ENCODE data around the gene PTPRT. TPM values are rescaled to one million over a fixed set of nuclear protein-coding genes. Genes with fewer than 3 reads are reported as not detected.

Gene PTPRT
- total RNA-seq, 1 experiment from 2014 or later, result not detected

GRCh38 chr20:42053350-42053749 is 1136.4 kb downstream of the PTPRT start:
- H3K79me2 ChIP-seq (ENCODE audit: insufficient read depth, low read length), result no peaks in the 10 kb centered on the region
- no peaks in the 10 kb centered on the region for H3K9me2 ChIP-seq (ENCODE audit: insufficient read depth)
- H3K27me3 ChIP-seq (ENCODE audit: insufficient read depth, low read length), result no peaks in the 10 kb centered on the region
- DNase-seq (ENCODE audit: low read depth, low spot score) (no peak), ATAC-seq (no peak)
- peaks cover 6 to 12% of the 10 kb centered on the region in 2 experiments; a peak in 2 of 4 replicates for H3K9me3 ChIP-seq (ENCODE audit: control insufficient read depth in 1 of 2, insufficient read depth in 1 of 2, low read depth in 1 of 2, low read length in 2 of 2)
- no peaks in the 10 kb centered on the region for H3K36me3 ChIP-seq (ENCODE audit: control insufficient read depth in 1 of 2, insufficient read depth in 2 of 2, low read length in 2 of 2)
- no peaks in the 10 kb centered on the region for H3K4me1 ChIP-seq (ENCODE audit: control insufficient read depth in 1 of 2, insufficient read depth in 2 of 2, low read length in 2 of 2)
- H3K4me2 ChIP-seq (ENCODE audit: low read length), result no peak overlapping the region
- no peak overlapping the region for H3K9ac ChIP-seq (ENCODE audit: low read length)
- CTCF ChIA-PET, result no interaction called here
- no peaks in the 10 kb centered on the region for H4K20me1 ChIP-seq (ENCODE audit: insufficient read depth)
- POLR2A ChIA-PET, result no interaction called here
- H3K4me3 ChIP-seq (replicated peaks in 1 of 2; ENCODE audit: low read depth in 1 of 2, low read length in 2 of 2), result no peak overlapping the region
- no TSS peak for BruUV-seq (replicated peaks)
- H2AFZ ChIP-seq (ENCODE audit: low read depth, low read length, poor library complexity, severe bottlenecking), result no peak overlapping the region
- RAD21 ChIA-PET (ENCODE audit: low non-redundant PET in 1 of 2, low total read pairs in 2 of 2, uncharacterized antibody in 2 of 2, unreplicated experiment in 2 of 2), result no interaction called here
- no peak overlapping the region for H3K27ac ChIP-seq (ENCODE audit: low read depth, low read length)
- TF ChIP-seq SRF (IDR thresholded peaks at IDR 0.05; ENCODE audit: low read depth) (no peak), RAD21 (IDR thresholded peaks at IDR 0.05; ENCODE audit: low read depth) (no peak), POLR2A (IDR thresholded peaks at IDR 0.05; ENCODE audit: borderline replicate concordance, extremely low read depth, insufficient read depth, insufficient read length) (no peak), MAX (IDR thresholded peaks at IDR 0.05) (no peak)
- intact Hi-C loops (cut with micrococcal nuclease), result no loop called here

DNA sequence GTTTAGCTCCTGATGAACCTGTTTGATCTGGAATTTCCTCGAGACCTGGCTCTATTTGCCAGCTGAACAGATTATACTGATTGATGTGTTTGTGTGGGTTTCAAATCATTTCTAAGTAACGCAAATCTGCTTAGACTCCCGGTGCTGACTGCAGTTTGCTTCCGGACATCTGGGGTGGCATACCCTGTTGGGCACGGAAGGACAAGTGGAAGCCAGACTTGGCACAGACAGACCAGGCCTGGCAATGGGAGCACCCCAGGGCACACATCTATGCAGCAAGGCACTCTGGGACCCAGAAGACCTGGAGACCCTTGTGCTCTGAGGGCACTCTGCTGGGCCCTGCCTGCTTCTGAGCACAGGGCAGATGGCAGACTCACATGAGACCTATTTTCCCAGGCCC is 1137.8 kb downstream of the PTPRT start:
- Histone ChIP-seq H3K9me2 (ENCODE audit: insufficient read depth) (no peaks in the 10 kb centered on the region), H3K27me3 (ENCODE audit: insufficient read depth, low read length) (no peaks in the 10 kb centered on the region), H3K79me2 (ENCODE audit: insufficient read depth, low read length) (no peaks in the 10 kb centered on the region), H2AFZ (ENCODE audit: low read depth, low read length, poor library complexity, severe bottlenecking) (no peak overlapping the region), H4K20me1 (ENCODE audit: insufficient read depth) (no peaks in the 10 kb centered on the region), H3K9me3 (ENCODE audit: control insufficient read depth in 1 of 2, insufficient read depth in 1 of 2, low read depth in 1 of 2, low read length in 2 of 2) (peaks cover 6 to 20% of the 10 kb centered on the region in 2 experiments; a peak in 2 of 4 replicates), H3K4me2 (ENCODE audit: low read length) (no peak overlapping the region), H3K36me3 (ENCODE audit: control insufficient read depth in 1 of 2, insufficient read depth in 2 of 2, low read length in 2 of 2) (no peaks in the 10 kb centered on the region), H3K4me3 (replicated peaks in 1 of 2; ENCODE audit: low read depth in 1 of 2, low read length in 2 of 2) (no peak overlapping the region), H3K9ac (ENCODE audit: low read length) (no peak overlapping the region), H3K4me1 (ENCODE audit: control insufficient read depth in 1 of 2, insufficient read depth in 2 of 2, low read length in 2 of 2) (no peaks in the 10 kb centered on the region), H3K27ac (ENCODE audit: low read depth, low read length) (no peak overlapping the region)
- BruUV-seq (replicated peaks), result no TSS peak
- ChIA-PET POLR2A (no interaction called here), CTCF (no interaction called here), RAD21 (ENCODE audit: low non-redundant PET in 1 of 2, low total read pairs in 2 of 2, uncharacterized antibody in 2 of 2, unreplicated experiment in 2 of 2) (no interaction called here)
- TF ChIP-seq, protein P1, sequence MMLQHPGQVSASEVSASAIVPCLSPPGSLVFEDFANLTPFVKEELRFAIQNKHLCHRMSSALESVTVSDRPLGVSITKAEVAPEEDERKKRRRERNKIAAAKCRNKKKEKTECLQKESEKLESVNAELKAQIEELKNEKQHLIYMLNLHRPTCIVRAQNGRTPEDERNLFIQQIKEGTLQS (IDR thresholded peaks at IDR 0.05), result no peak
- TF ChIP-seq, protein P2, sequence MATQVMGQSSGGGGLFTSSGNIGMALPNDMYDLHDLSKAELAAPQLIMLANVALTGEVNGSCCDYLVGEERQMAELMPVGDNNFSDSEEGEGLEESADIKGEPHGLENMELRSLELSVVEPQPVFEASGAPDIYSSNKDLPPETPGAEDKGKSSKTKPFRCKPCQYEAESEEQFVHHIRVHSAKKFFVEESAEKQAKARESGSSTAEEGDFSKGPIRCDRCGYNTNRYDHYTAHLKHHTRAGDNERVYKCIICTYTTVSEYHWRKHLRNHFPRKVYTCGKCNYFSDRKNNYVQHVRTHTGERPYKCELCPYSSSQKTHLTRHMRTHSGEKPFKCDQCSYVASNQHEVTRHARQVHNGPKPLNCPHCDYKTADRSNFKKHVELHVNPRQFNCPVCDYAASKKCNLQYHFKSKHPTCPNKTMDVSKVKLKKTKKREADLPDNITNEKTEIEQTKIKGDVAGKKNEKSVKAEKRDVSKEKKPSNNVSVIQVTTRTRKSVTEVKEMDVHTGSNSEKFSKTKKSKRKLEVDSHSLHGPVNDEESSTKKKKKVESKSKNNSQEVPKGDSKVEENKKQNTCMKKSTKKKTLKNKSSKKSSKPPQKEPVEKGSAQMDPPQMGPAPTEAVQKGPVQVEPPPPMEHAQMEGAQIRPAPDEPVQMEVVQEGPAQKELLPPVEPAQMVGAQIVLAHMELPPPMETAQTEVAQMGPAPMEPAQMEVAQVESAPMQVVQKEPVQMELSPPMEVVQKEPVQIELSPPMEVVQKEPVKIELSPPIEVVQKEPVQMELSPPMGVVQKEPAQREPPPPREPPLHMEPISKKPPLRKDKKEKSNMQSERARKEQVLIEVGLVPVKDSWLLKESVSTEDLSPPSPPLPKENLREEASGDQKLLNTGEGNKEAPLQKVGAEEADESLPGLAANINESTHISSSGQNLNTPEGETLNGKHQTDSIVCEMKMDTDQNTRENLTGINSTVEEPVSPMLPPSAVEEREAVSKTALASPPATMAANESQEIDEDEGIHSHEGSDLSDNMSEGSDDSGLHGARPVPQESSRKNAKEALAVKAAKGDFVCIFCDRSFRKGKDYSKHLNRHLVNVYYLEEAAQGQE (IDR thresholded peaks at IDR 0.05; ENCODE audit: low read depth), result no peak
- no peak for TF ChIP-seq ZNF274 (IDR thresholded peaks at IDR 0.05; ENCODE audit: low read depth, low read length)
- intact Hi-C loops (cut with micrococcal nuclease), result no loop called here
- DNase-seq (ENCODE audit: low read depth, low spot score), result no peak
- ATAC-seq, result no peak

Data from HCT116 (cell line).